K562 (cell line): ENCODE measurements around the gene BAD. TPM values are rescaled to one million over a fixed set of nuclear protein-coding genes. Genes with fewer than 3 reads are reported as not detected.

ENCODE experiments used
- CCAR2 ChIP-seq: fragments of 200-400 bp; formaldehyde crosslinking; IDR thresholded peaks from 2 replicates; pipeline ENCODE4 v1.6.1; 2017; ENCODE audit warnings: mild to moderate bottlenecking, low read depth, low read length
- CHD7 ChIP-seq: fragments of 200-600 bp; sonication (generic); IDR thresholded peaks from one replicate; pipeline ENCODE4 v1.6.1; 2012; ENCODE audit warnings: mild to moderate bottlenecking, low read depth, low read length, inconsistent platforms
- HDAC1 ChIP-seq, 2 experiments: fragments of 450-650 bp; IDR thresholded peaks; 2 replicates each; pipeline ENCODE4 v1.6.1; 2016 to 2017; ENCODE audit warnings: inconsistent platforms in 1 of 2, mild to moderate bottlenecking in 1 of 2, moderate library complexity in 1 of 2
- HMBOX1 ChIP-seq: sonication (generic); IDR thresholded peaks from 2 replicates; pipeline ENCODE4 v1.6.1; 2016
- HNRNPUL1 ChIP-seq: fragments of 200-400 bp; formaldehyde crosslinking; IDR thresholded peaks from 2 replicates; pipeline ENCODE4 v1.6.1; 2017; ENCODE audit warnings: low read length
- KAT7 ChIP-seq: sonication (generic); formaldehyde crosslinking; IDR thresholded peaks from 2 replicates; pipeline ENCODE4 v1.8.0; 2022; ENCODE audit warnings: missing genetic modification reagents, mild to moderate bottlenecking, borderline replicate concordance
- MCM7 ChIP-seq, 2 experiments: fragments of 450-650 bp; IDR thresholded peaks; 2 replicates each; pipeline ENCODE4 v1.6.1; 2016 to 2018
- MLX ChIP-seq, 2 experiments: fragments of 450-650 bp in 1 of 2; sonication (generic) in 1 of 2; formaldehyde crosslinking; conservative IDR thresholded peaks; 2 replicates each; pipeline versions ENCODE4 v1.4.0 to v1.8.1; 2020 to 2022; ENCODE audit warnings: mild to moderate bottlenecking in 1 of 2, missing genetic modification reagents in 1 of 2
- SMC3 ChIP-seq: conservative IDR thresholded peaks from 2 replicates; pipeline ENCODE4 v1.6.1; 2011; ENCODE audit warnings: low read depth, low read length, improper control_type of control experiment; ENCODE audit not compliant: insufficient read depth
- TEAD4 ChIP-seq, 2 experiments: sonication (generic) in 1 of 2; formaldehyde crosslinking in 1 of 2; IDR thresholded peaks; 2 replicates each; pipeline versions ENCODE4 v1.6.1 to v1.8.0; 2012 to 2022; ENCODE audit warnings: borderline replicate concordance in 1 of 2, inconsistent platforms in 1 of 2, low read length in 1 of 2, mild to moderate bottlenecking in 1 of 2, missing genetic modification reagents in 1 of 2
- ZFP36 ChIP-seq: fragments of 150-350 bp; IDR thresholded peaks from 2 replicates; pipeline ENCODE4 v1.6.1; 2018; ENCODE audit warnings: low read length, low read depth; ENCODE audit not compliant: partially characterized antibody
- polyA plus RNA-seq, 8 experiments: library from polyadenylated mRNA; depleted of rRNA in 4 of 8; stranded (reverse) in 5 of 8; unstranded in 3 of 8; fragments of >200 nt; fragmentation: Nextera tagmentation in 2 of 8; fragmentation: Illumina TruSeq in 1 of 8; extraction: Ambion mirVana in 2 of 8; extraction: Trizol in 1 of 8; gene quantifications; 2 replicates each; pipeline versions ENCODE4 v1.2.1 to v1.2.3, GENCODE V29; 2011 to 2014; ENCODE audit warnings: inconsistent platforms in 1 of 8, missing spikeins in 1 of 8
- total RNA-seq, 7 experiments: library from RNA; depleted of rRNA in 6 of 7; stranded (reverse); fragments of >200 nt in 6 of 7; fragmentation: Illumina TruSeq in 2 of 7; extraction: Trizol in 2 of 7; gene quantifications; 2 replicates each; pipeline versions ENCODE4 v1.2.1 to v1.2.3, GENCODE V29; 2011 to 2021; ENCODE audit warnings: low replicate concordance in 1 of 7

Gene BAD
- total and polyA plus RNA-seq, 9 of the 15 experiments (the other 6 are each of a cell fraction or from before 2014, with no cell fraction given) = 0.61 to 45.6 (median 11.8) TPM

DNA sequence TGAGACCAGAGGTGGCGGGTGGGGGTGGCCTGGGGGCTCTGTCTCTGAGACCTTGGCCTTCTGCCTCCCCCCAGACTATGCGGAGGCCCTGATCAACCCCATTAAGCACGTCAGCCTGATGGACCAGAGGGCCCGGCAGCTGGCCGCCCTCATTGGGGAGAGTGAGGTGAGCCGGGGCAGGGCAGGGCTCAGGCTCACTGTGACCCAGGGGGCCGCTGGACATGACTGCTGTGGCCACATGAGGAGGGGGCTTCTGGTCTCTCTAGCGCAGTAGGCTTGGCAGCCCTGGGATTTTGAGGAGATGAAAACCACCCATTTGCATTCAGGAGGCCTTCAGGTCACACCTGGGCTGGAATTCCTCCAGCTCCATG lies 20.5 kb downstream of the BAD start (continued):
- TF ChIP-seq CHD7 = no peak
- no peak for TF ChIP-seq TEAD4 (IDR thresholded peaks at IDR 0.05; ENCODE audit: low read length)
- no peak for TF ChIP-seq TEAD4 (CRISPR knock-in tag; IDR thresholded peaks at IDR 0.05; ENCODE audit: borderline replicate concordance)
- no peak for TF ChIP-seq HDAC1 (IDR thresholded peaks at IDR 0.05)
- no peak for TF ChIP-seq CCAR2
- TF ChIP-seq MCM7 (IDR thresholded peaks at IDR 0.05) = no peak
- TF ChIP-seq MLX (CRISPR knock-in tag; conservative IDR thresholded peaks at IDR 0.05) = no peak
- no peak for TF ChIP-seq SMC3
- no peak for TF ChIP-seq ZFP36
- TF ChIP-seq HMBOX1 = no peak
- TF ChIP-seq HNRNPUL1 = no peak
- TF ChIP-seq KAT7 = no peak
- TF ChIP-seq, all 486 proteins: peak for 0
